ACC112 (cell line): ENCODE measurements around the gene RSAD2.

Source experiments
- H2AFZ ChIP-seq: fragments of 200-600 bp; sonication (generic); one replicate; pipeline ENCODE4 v1.6.0; 2017; ENCODE audit warnings: antibody characterized with exemption, low read length; ENCODE audit not compliant: unreplicated experiment
- H3K27ac ChIP-seq: fragments of 200-600 bp; sonication (generic); 2 replicates; pipeline ENCODE4 v1.5.1; 2014; ENCODE audit warnings: low read depth, mild to moderate bottlenecking, antibody characterized with exemption, low read length, moderate library complexity
- H3K27me3 ChIP-seq: fragments of 200-600 bp; sonication (generic); 2 replicates; pipeline ENCODE4 v1.6.1; 2014; ENCODE audit warnings: mild to moderate bottlenecking, antibody characterized with exemption, low read length, moderate library complexity, mixed read lengths; ENCODE audit not compliant: insufficient read depth
- H3K36me3 ChIP-seq: fragments of 200-600 bp; sonication (generic); 2 replicates; pipeline ENCODE4 v1.6.1; 2016; ENCODE audit warnings: mild to moderate bottlenecking, antibody characterized with exemption, low read length, moderate library complexity, mixed read lengths; ENCODE audit not compliant: insufficient read depth
- H3K4me1 ChIP-seq: fragments of 200-600 bp; sonication (generic); one replicate; pipeline ENCODE4 v1.6.1; 2016; ENCODE audit warnings: low read length, mixed read lengths; ENCODE audit not compliant: insufficient read depth, unreplicated experiment, control insufficient read depth
- H3K4me3 ChIP-seq: fragments of 200-600 bp; sonication (generic); 2 replicates; pipeline ENCODE4 v1.5.1; 2014; ENCODE audit warnings: mild to moderate bottlenecking, low read depth, low read length
- H3K79me2 ChIP-seq: fragments of 200-600 bp; sonication (generic); one replicate; pipeline ENCODE4 v1.6.0; 2016; ENCODE audit warnings: low read length; ENCODE audit not compliant: control insufficient read depth, unreplicated experiment, insufficient read depth

RSAD2 gene

GRCh38 chr2:6924924-6925409, 47.4 kb downstream of the RSAD2 start:
- Histone ChIP-seq H3K27ac (no peak overlapping the region), H2AFZ (no peak overlapping the region), H3K27me3 (no peaks in the 10 kb centered on the region), H3K36me3 (no peaks in the 10 kb centered on the region), H3K4me3 (no peak overlapping the region), H3K79me2 (peaks cover 23% of the 10 kb centered on the region), H3K4me1 (peaks cover 18% of the 10 kb centered on the region)

- no peak overlapping the region for H3K27ac ChIP-seq
These were observed 48.6 kb downstream of the RSAD2 start for GRCh38 chr2:6926071-6926732.

GRCh38 chr2:6927186-6927585, 49.6 kb downstream of the RSAD2 start:
- Histone ChIP-seq H3K27ac (no peak overlapping the region), H3K79me2 (peaks cover 12% of the 10 kb centered on the region)

More at GRCh38 chr2:6926071-6926732, 48.6 kb downstream of the RSAD2 start:
- no peaks in the 10 kb centered on the region for H3K36me3 ChIP-seq
- H3K4me3 ChIP-seq, result no peak overlapping the region
- no peak overlapping the region for H2AFZ ChIP-seq
- H3K27me3 ChIP-seq, result no peaks in the 10 kb centered on the region
- H3K79me2 ChIP-seq, result peaks cover 20% of the 10 kb centered on the region
- peaks cover 6% of the 10 kb centered on the region for H3K4me1 ChIP-seq

GRCh38 chr2:6927753-6928152, 50.2 kb downstream of the RSAD2 start:
- Histone ChIP-seq H3K36me3 (no peaks in the 10 kb centered on the region), H3K79me2 (peaks cover 9% of the 10 kb centered on the region), H3K4me1 (peaks cover 4% of the 10 kb centered on the region), H2AFZ (no peak overlapping the region), H3K27me3 (no peaks in the 10 kb centered on the region), H3K27ac (no peak overlapping the region), H3K4me3 (no peak overlapping the region)

More at GRCh38 chr2:6927186-6927585, 49.6 kb downstream of the RSAD2 start:
- Histone ChIP-seq H3K4me1 (peaks cover 4% of the 10 kb centered on the region), H3K27me3 (no peaks in the 10 kb centered on the region), H2AFZ (no peak overlapping the region), H3K4me3 (no peak overlapping the region), H3K36me3 (no peaks in the 10 kb centered on the region)

- no peaks in the 10 kb centered on the region for H3K36me3 ChIP-seq
- no peak overlapping the region for H2AFZ ChIP-seq
- H3K27me3 ChIP-seq, result no peaks in the 10 kb centered on the region
- H3K27ac ChIP-seq, result no peak overlapping the region
- peaks cover 4% of the 10 kb centered on the region for H3K4me1 ChIP-seq
- H3K4me3 ChIP-seq, result no peak overlapping the region
- H3K79me2 ChIP-seq, result peaks cover 6% of the 10 kb centered on the region
These were observed 50.9 kb downstream of the RSAD2 start for GRCh38 chr2:6928452-6928851.

- Histone ChIP-seq H3K27ac (no peak overlapping the region), H3K79me2 (peaks cover 5% of the 10 kb centered on the region), H3K27me3 (no peaks in the 10 kb centered on the region), H3K4me3 (no peak overlapping the region), H2AFZ (no peak overlapping the region), H3K4me1 (peaks cover 4% of the 10 kb centered on the region), H3K36me3 (no peaks in the 10 kb centered on the region)
These were observed 51.7 kb downstream of the RSAD2 start for GRCh38 chr2:6929196-6929819.

- H2AFZ ChIP-seq, result no peak overlapping the region
- no peaks in the 10 kb centered on the region for H3K36me3 ChIP-seq
- peaks cover 5% of the 10 kb centered on the region for H3K79me2 ChIP-seq
- H3K4me3 ChIP-seq, result no peak overlapping the region
- peaks cover 4% of the 10 kb centered on the region for H3K4me1 ChIP-seq
- H3K27ac ChIP-seq, result no peak overlapping the region
- H3K27me3 ChIP-seq, result no peaks in the 10 kb centered on the region
These were observed 53.5 kb downstream of the RSAD2 start for GRCh38 chr2:6930923-6931647.

GRCh38 chr2:6931753-6932152, 54.2 kb downstream of the RSAD2 start:
- no peak overlapping the region for H2AFZ ChIP-seq
- peaks cover 4% of the 10 kb centered on the region for H3K4me1 ChIP-seq
- no peak overlapping the region for H3K27ac ChIP-seq
- peaks cover 4% of the 10 kb centered on the region for H3K79me2 ChIP-seq
- H3K27me3 ChIP-seq, result no peaks in the 10 kb centered on the region
- no peaks in the 10 kb centered on the region for H3K36me3 ChIP-seq
- no peak overlapping the region for H3K4me3 ChIP-seq

GRCh38 chr2:6932206-6932605, 54.6 kb downstream of the RSAD2 start:
- no peak overlapping the region for H2AFZ ChIP-seq
- H3K27ac ChIP-seq, result no peak overlapping the region
- no peak overlapping the region for H3K4me3 ChIP-seq
- peaks cover 4% of the 10 kb centered on the region for H3K4me1 ChIP-seq
- H3K27me3 ChIP-seq, result no peaks in the 10 kb centered on the region
- no peaks in the 10 kb centered on the region for H3K36me3 ChIP-seq
- peaks cover 2% of the 10 kb centered on the region for H3K79me2 ChIP-seq

GRCh38 chr2:6932828-6933227, 55.3 kb downstream of the RSAD2 start:
- peaks cover 4% of the 10 kb centered on the region for H3K4me1 ChIP-seq
- no peaks in the 10 kb centered on the region for H3K27me3 ChIP-seq
- H2AFZ ChIP-seq, result no peak overlapping the region
- no peak overlapping the region for H3K27ac ChIP-seq
- no peak overlapping the region for H3K4me3 ChIP-seq
- H3K36me3 ChIP-seq, result no peaks in the 10 kb centered on the region
- no peaks in the 10 kb centered on the region for H3K79me2 ChIP-seq
